Natural killer cell treated with Interleukin-12 subunit alpha and Interleukin-12 subunit beta and Interleukin-15 and Interleukin-18, amount 100 ng/mL, for 72 hours (primary cell): Measurements from ENCODE around the gene DEFB128. TPM values are rescaled to one million over a fixed set of nuclear protein-coding genes. Genes with fewer than 3 reads are reported as not detected.
"Not testable (repeated sequence)": the region's sequence is repeated elsewhere in the genome, so short reads cannot be mapped to it uniquely, and the experiment has no call there.

Source experiments
- ATAC-seq, 2 donors: fragments of 150-1000 bp; cut with Tn5 transposase in 1 of 2; sonication (Bioruptor Pico), chemical (Tn5 transposase) in 1 of 2; 2 replicates each; pipeline ENCODE4 v1.10.0; 2021
- DNase-seq: peaks from one replicate; pipeline ENCODE4 v3.0.0; 2022; ENCODE audit warnings: low spot score
- H3K27ac Mint-ChIP-seq, 2 donors: 1 replicate in 1 of 2; 2 replicates in 1 of 2; pipeline ENCODE4 v1.8.0; 2022; ENCODE audit warnings: mixed read lengths in 2 of 2, mild to moderate bottlenecking in 1 of 2, moderate library complexity in 1 of 2
- H3K27me3 Mint-ChIP-seq, 2 donors: 1 replicate in 1 of 2; 2 replicates in 1 of 2; pipeline ENCODE4 v1.8.0; 2022; ENCODE audit warnings: mixed read lengths in 2 of 2
- H3K36me3 Mint-ChIP-seq: one replicate; pipeline ENCODE4 v1.8.0; 2022; ENCODE audit warnings: mixed read lengths
- H3K4me1 Mint-ChIP-seq, 2 donors: 1 replicate in 1 of 2; 2 replicates in 1 of 2; pipeline ENCODE4 v1.8.0; 2022; ENCODE audit warnings: low read depth in 2 of 2, mixed read lengths in 2 of 2, mild to moderate bottlenecking in 1 of 2
- H3K4me3 Mint-ChIP-seq: one replicate; pipeline ENCODE4 v1.8.0; 2022; ENCODE audit warnings: mixed read lengths
- H3K9me3 Mint-ChIP-seq: 2 replicates; pipeline ENCODE4 v1.8.0; 2022; ENCODE audit warnings: mixed read lengths
- total RNA-seq, 2 donors: library from RNA; stranded (reverse); gene quantifications; one replicate each; pipeline ENCODE4 v1.2.3, GENCODE V29; 2022

Gene DEFB128
- total RNA-seq, 2 donors from 2014 or later = not detected

DNA sequence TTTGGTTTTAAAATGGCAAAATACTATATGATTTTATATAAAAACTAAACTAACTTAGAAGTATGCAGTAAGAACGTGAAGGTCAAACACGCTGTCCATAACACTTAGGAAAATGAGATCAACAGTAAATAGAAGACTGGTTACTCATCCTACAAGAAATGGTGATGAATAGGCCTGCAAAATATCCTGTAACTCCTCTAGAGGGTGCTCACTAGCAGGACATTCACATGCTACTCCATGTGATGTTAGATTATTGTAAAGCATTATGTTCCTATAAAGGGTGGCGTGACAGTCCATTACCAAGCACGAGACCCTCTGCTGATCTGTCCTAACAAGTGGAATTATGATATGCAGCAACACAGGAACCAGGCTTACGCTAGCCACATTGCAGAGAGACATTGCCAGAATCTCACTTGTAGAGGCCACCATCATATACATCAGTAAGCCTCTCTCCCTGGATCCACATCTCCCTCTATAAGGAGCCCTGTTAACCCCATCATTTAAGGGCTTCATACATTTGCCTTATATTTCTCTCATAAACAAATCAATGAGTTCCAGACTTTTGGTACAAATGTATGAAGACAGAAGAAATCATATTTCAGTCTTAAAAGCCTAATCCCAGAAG lies 19.5 kb upstream of the DEFB128 start:
- no peak overlapping the region for H3K27ac Mint-ChIP-seq
- no peak overlapping the region for H3K4me3 Mint-ChIP-seq
- no peaks in the 10 kb centered on the region for H3K9me3 Mint-ChIP-seq
- H3K4me1 Mint-ChIP-seq = no peaks in the 10 kb centered on the region
- H3K27me3 Mint-ChIP-seq = peaks cover 11 to 22% of the 10 kb centered on the region in 2 donors
- DNase-seq (no peak), ATAC-seq (peak; percentile 48 to 63)
- H3K36me3 Mint-ChIP-seq = no peaks in the 10 kb centered on the region

DNA sequence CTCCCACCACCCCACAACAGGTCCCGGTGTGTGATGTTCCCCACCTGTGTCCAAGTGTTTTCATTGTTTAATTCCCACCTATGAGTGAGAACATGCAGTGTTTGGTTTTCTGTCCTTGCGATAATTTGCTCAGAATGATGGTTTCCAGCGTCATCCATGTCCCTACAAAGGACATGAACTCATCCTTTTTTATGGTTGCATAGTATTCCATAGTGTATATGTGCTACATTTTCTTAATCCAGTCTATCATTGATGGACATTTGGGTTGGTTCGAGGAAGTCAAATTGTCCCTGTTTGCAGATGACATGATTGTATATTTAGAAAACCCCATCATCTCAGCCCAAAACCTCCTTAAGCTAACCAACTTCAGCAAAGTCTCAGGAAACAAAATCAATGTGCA lies 14.1 kb upstream of the DEFB128 start:
- H3K9me3 Mint-ChIP-seq, DNase-seq, H3K4me1 Mint-ChIP-seq, H3K27ac Mint-ChIP-seq, ATAC-seq, H3K36me3 Mint-ChIP-seq, H3K4me3 Mint-ChIP-seq: not testable (repeated sequence)
- H3K27me3 Mint-ChIP-seq = peaks cover 20 to 40% of the 10 kb centered on the region in 2 donors

DNA sequence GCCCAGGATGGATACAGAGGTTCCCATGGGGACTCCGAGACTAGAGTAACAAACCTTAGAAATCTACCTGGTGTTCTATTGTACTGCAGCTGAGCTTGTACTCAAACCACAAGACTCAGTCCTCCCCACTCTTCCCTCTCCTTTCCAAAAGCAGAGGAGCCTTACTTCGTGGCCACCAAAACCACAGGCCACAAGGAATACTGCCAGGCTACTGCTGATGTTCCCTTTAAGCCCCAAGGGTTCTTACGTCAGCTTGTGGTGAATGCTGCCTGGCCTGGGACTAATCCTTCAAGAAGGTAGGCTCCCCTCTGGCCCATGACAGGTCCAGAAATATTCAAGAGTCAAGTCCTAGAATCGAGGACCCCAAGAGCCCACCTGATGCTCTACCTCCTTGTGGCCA lies 10.5 kb upstream of the DEFB128 start:
- ATAC-seq (no peak), DNase-seq (no peak)
- Mint-ChIP-seq H3K36me3 (no peaks in the 10 kb centered on the region), H3K4me3 (no peak overlapping the region), H3K27me3 (peaks cover 33 to 46% of the 10 kb centered on the region in 2 donors), H3K27ac (no peak overlapping the region), H3K4me1 (no peaks in the 10 kb centered on the region), H3K9me3 (no peaks in the 10 kb centered on the region)

GRCh38 chr20:198225-198624 lies 8.7 kb upstream of the DEFB128 start:
- no peak for DNase-seq
- H3K27me3 Mint-ChIP-seq = peaks cover 28 to 34% of the 10 kb centered on the region in 2 donors
- H3K27ac Mint-ChIP-seq = no peak overlapping the region
- no peak overlapping the region for H3K4me3 Mint-ChIP-seq
- no peaks in the 10 kb centered on the region for H3K9me3 Mint-ChIP-seq
- ATAC-seq = no peak
- no peaks in the 10 kb centered on the region for H3K36me3 Mint-ChIP-seq
- no peaks in the 10 kb centered on the region for H3K4me1 Mint-ChIP-seq

- no peak overlapping the region for H3K4me3 Mint-ChIP-seq
These were observed 1.8 kb downstream of the DEFB128 start for GRCh38 chr20:187733-188132.

GRCh38 chr20:184288-184687 lies 5.2 kb downstream of the DEFB128 start:
- H3K36me3 Mint-ChIP-seq = peaks cover 6% of the 10 kb centered on the region
- ATAC-seq = no peak
- H3K4me3 Mint-ChIP-seq = no peak overlapping the region
- H3K27ac Mint-ChIP-seq = no peak overlapping the region
- peaks cover 0 to 11% of the 10 kb centered on the region in 2 donors for H3K4me1 Mint-ChIP-seq
- no peak for DNase-seq
- H3K9me3 Mint-ChIP-seq = no peaks in the 10 kb centered on the region
- H3K27me3 Mint-ChIP-seq = peaks cover 49 to 68% of the 10 kb centered on the region in 2 donors

More at GRCh38 chr20:187733-188132, 1.8 kb downstream of the DEFB128 start:
- H3K4me1 Mint-ChIP-seq = peaks cover 0 to 11% of the 10 kb centered on the region in 2 donors
- H3K27ac Mint-ChIP-seq = no peak overlapping the region
- H3K9me3 Mint-ChIP-seq = no peaks in the 10 kb centered on the region
- ATAC-seq (no peak), DNase-seq (no peak)
- H3K36me3 Mint-ChIP-seq = peaks cover 6% of the 10 kb centered on the region
- H3K27me3 Mint-ChIP-seq = peaks cover 51 to 65% of the 10 kb centered on the region in 2 donors

- no peaks in the 10 kb centered on the region for H3K9me3 Mint-ChIP-seq
- no peak overlapping the region for H3K4me3 Mint-ChIP-seq
- DNase-seq (no peak), ATAC-seq (no peak)
- H3K36me3 Mint-ChIP-seq = no peaks in the 10 kb centered on the region
- no peaks in the 10 kb centered on the region for H3K4me1 Mint-ChIP-seq
- no peak overlapping the region for H3K27ac Mint-ChIP-seq
- peaks cover 15 to 21% of the 10 kb centered on the region in 2 donors for H3K27me3 Mint-ChIP-seq
These were observed 20.6 kb downstream of the DEFB128 start for GRCh38 chr20:168876-169275.

- Mint-ChIP-seq H3K4me1 (no peaks in the 10 kb centered on the region), H3K27ac (no peak overlapping the region), H3K27me3 (peaks cover 16 to 20% of the 10 kb centered on the region in 2 donors), H3K9me3 (no peaks in the 10 kb centered on the region), H3K36me3 (no peaks in the 10 kb centered on the region), H3K4me3 (no peak overlapping the region)
- ATAC-seq (no peak), DNase-seq (no peak)
These were observed 24.9 kb downstream of the DEFB128 start for GRCh38 chr20:164618-165017.

DNA sequence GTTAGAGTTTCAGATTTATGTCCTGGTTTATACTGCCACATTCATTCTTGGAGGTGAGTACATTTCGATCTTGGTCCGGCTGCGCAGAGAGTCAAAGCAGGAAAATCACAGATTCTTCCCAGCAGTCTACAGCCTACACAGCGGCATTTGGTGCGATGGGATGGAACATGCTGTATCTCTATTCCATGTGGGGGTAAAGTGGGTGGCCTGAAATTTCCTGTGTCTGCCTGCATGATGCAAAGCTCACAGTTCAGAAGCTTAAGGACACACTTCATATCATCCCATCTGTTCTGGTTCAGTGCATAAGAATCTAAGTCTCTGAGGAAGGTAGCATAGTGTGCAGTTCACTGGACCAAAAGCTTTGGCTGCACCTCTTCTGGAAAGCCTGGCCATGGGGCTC lies 32.4 kb downstream of the DEFB128 start, which contains the start of gene DEFB127:
TSS of gene DEFB127 (plus strand) at position 301 of the 400 bp plus-strand sequence. CDS start at position 392, 91 bp downstream.
- no peak for DNase-seq
- H3K4me3 Mint-ChIP-seq = no peak within 1 kb of the TSS
- peaks cover 31 to 44% of the 10 kb centered on the region in 2 donors for H3K27me3 Mint-ChIP-seq
- no peak for ATAC-seq
- H3K36me3 Mint-ChIP-seq = no peaks in the 10 kb centered on the region
- H3K4me1 Mint-ChIP-seq = no peaks in the 10 kb centered on the region
- H3K27ac Mint-ChIP-seq = no peak within 1 kb of the TSS
- no peaks in the 10 kb centered on the region for H3K9me3 Mint-ChIP-seq

- DNase-seq (no peak), ATAC-seq (no peak)
- Mint-ChIP-seq H3K27me3 (peaks cover 27 to 42% of the 10 kb centered on the region in 2 donors), H3K4me3 (no peak overlapping the region), H3K9me3 (no peaks in the 10 kb centered on the region), H3K4me1 (no peaks in the 10 kb centered on the region), H3K36me3 (no peaks in the 10 kb centered on the region), H3K27ac (no peak overlapping the region)
These were observed 37.4 kb downstream of the DEFB128 start for GRCh38 chr20:152131-152530.

- ATAC-seq = no peak
- Mint-ChIP-seq H3K4me3 (no peak overlapping the region), H3K27me3 (peaks cover 33 to 51% of the 10 kb centered on the region in 2 donors), H3K36me3 (no peaks in the 10 kb centered on the region), H3K9me3 (no peaks in the 10 kb centered on the region), H3K27ac (no peak overlapping the region), H3K4me1 (no peaks in the 10 kb centered on the region)
- no peak for DNase-seq
These were observed 43.6 kb downstream of the DEFB128 start for GRCh38 chr20:145877-146276.

DNA sequence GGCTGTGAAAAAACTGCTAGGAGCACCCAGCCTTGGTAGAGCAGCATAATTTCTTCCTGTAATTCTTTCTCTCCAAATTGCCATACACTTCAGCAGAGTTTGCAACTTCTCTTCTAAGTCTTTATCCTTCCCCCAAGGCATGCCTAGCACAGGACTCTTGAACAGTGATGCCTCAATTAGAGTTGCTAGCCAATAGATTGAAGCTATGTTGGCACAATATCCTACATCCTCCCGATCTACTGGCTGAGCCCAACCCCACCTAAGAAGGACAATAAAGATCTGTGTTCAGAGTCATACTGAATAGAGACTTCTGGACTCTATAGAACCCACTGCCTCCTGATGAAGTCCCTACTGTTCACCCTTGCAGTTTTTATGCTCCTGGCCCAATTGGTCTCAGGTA lies 47.2 kb downstream of the DEFB128 start, which contains the start of gene DEFB126:
TSS of gene DEFB126 (plus strand) at position 301 of the 400 bp plus-strand sequence. CDS start at position 340, 39 bp downstream.
- peaks cover 48 to 78% of the 10 kb centered on the region in 2 donors for H3K27me3 Mint-ChIP-seq
- no peak within 1 kb of the TSS for H3K4me3 Mint-ChIP-seq
- DNase-seq = no peak
- peaks cover 5% of the 10 kb centered on the region for H3K36me3 Mint-ChIP-seq
- no peak within 1 kb of the TSS for H3K27ac Mint-ChIP-seq
- peaks cover 1% of the 10 kb centered on the region for H3K9me3 Mint-ChIP-seq
- peaks cover 0 to 4% of the 10 kb centered on the region in 2 donors for H3K4me1 Mint-ChIP-seq
- no peak for ATAC-seq
